HG03108 (cell line): ENCODE measurements around the gene HLA-DRB5.
"Not testable (repeated sequence)": the region's sequence is repeated elsewhere in the genome, so short reads cannot be mapped to it uniquely, and the experiment has no call there.

ENCODE experiments used
- ATAC-seq: cut with Tn5 transposase; IDR thresholded peaks from one replicate; pipeline ENCODE4 v1.9.1; 2021; ENCODE audit warnings: moderate library complexity; ENCODE audit not compliant: unreplicated experiment

The HLA-DRB5 gene

DNA sequence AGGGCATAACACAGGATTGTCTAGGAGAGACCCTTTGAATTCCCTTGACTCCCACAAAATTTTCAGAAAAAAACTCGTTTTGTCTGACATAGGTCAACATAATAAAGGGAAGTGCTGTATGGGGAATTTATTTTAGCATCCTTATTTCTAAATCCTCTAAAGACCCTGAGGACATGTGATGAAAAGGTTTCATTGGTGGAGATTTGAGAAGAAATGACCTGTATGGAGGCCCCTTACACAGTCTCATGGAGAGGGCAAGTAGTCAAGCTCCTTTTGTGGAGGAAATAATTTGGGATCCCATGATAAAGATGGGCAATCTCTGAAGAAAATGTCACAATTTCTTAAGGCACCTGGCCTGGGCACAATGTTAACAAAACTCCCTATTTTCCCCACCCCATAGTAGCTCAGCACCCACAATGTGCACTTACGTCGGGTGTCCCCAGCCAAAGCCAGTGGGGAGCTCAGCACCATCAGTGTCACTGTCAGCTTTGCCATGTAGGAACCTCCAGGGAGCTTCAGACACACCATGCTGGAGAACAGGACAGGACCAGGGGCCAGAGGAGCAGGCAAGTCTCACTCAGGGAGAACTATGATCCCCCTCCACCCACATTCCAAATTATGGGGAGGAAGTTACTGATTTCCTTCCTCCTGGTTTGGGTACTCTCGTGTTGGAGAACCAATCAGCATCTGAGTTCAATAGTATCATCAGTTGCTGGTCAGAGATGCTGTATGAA lies at the start of gene HLA-DRB5:
HLA-DRB5 (minus strand) TSS at position 591 of the 734 bp plus-strand sequence; CDS start at position 528, 63 bp downstream.
- peak; percentile 59 for ATAC-seq

DNA sequence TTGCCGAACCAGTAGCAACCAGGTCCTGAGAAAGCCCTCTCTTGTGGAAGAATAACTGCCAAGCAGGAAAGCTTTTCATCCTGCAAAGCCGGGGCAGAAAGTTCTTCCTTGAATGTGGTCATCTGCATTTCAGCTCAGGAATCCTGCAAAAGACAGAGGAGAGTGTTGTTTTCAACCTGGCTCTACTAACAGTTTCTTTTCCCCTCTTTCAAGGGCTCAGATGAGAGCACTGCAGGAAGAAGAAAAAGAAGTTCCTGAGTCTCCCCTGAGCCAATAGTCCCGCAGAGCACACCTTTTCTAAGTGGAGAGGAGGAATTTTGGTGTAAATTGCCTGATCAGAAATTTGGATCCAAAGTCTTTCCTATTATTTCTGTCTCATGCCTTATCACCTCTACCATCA lies 48.9 kb upstream of the HLA-DRB5 start:
- ATAC-seq = no peak

DNA sequence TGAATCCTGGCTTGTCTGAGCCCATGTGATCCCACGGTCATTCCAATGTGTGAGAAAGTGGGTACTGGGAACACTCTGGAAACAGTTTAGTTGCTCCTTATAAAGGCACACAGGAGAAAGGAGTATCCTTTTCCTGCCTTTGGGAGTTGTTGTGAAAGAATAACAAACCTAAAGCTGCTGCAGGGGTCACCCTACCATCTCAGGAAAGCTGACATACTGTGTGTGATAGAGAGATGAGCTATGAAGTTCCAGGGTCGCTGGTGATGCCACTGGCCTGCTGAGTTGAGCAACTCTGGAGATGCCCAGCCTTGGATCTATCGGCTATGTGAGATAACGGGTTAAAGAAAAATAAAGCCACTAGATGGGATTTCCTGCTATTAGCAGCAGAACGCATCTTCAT lies 47.4 kb upstream of the HLA-DRB5 start:
- not testable (repeated sequence) for ATAC-seq

DNA sequence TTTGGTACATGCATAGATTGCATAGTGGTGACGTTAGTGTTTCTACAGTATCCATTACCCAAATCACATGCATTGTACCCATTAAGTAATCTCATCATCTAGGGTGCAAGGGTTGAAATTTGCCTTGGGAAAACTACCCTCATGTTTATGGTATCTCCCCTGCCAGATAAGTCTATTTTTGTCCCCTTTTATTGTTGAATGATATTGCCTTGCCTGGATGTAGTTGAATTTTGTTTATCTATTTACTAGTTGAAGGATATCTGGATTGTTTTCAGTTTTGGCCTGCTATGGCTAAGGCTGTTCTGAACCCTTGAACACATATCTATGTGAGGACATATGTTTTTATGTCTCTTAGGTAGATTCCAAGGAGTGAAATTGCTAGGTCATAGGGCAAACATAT lies 46.2 kb upstream of the HLA-DRB5 start:
- no peak for ATAC-seq

DNA sequence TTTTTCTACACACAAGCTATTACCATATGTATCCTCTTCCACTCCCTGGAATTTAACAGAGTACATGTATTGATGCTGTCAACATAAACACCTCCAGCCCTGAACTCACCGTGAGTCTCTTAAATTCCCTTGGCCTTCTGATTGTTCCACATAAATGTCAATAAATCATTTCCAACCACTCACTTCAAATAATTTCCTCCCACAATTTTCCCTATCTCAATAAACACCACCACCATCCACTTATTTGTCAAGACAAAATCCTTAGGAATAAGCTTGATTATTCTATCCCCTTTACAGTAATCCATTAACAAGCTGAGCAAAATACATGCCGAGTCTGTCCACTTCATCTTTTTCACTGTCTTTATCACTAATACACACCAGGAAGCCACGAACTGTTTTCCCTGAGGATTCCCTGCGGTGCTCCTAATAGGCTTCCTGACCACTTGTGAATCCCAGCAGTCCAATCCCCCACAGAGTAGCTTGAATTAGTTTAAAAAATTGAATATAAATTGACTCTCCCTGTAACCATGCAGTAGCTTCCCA lies 40.3 kb upstream of the HLA-DRB5 start:
- ATAC-seq = no peak

DNA sequence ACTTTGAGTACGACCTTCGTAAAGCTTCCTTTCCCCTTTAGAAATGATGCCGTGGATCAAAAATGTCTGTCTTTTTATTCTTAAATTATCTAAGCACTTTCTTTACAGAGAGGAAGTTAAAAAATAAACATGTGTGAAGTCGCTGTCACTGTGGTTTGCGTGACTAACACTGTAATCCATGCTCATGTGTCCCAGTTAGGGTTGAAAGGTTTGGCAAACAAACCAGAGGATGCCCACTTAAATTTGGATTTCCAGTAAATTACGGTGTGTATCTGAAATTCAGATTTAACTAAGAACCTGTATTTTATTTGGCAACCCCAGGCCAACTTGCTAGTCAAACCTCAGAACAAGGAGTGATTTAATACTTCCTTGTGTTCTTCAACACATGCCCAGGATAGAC lies 38.5 kb upstream of the HLA-DRB5 start:
- no peak for ATAC-seq

DNA sequence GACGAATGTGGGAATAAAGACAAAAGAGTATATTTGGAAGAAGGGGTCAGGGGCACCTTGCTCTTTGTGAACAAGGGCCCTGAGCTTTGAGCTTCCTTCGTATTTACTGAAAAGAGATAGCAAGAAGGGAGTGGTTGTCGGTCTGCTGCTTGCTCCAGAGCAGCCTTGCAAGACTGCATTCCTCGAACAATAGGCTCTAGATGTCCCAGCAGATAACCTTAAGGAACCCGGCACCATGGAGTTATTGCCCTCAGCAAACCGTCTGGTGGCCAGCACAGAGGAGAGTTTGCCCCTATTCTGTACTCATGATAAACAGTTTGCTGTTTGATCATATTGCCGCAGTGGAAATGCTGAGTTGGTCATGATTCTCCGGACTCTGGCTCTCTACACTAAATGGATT lies 36.9 kb upstream of the HLA-DRB5 start:
- ATAC-seq = no peak

DNA sequence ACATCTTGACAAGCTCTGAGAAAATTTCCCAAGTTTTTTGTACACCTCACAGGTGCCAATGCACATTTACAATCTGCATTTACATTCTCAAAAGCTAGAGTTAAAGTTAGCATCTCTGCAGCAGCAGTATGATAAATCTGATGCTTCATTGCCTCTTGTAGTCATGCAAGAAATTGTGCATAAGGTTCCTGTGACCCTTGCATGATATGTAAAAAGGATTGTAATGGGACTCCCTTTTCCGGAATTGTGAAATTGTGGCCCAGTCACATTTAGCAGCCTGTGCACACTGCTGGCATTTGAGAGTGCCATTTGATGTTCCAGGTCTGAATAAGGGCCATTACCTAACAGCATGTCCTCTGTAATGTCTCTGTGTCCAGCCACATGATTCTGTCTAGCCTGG lies 35.4 kb upstream of the HLA-DRB5 start:
- no peak for ATAC-seq

DNA sequence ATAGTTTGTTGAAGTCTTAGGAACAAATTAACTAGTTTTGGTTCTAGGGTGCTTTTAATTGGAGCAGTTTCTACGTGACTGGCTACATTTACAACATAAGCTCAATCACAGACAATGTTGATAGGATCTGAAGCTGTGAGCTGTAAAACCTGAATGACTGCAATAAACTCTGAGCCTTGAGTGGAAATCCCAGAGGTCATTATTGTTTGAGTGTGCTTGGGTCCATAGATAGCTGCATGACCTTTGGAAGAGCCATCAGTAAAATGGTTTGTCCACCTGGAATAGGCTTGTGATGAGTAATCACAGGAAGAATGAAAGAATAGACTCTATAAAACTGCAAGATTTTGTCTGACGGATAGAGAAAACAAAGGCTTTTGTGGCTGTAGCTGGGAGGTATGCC lies 32.9 kb upstream of the HLA-DRB5 start:
- no peak for ATAC-seq

DNA sequence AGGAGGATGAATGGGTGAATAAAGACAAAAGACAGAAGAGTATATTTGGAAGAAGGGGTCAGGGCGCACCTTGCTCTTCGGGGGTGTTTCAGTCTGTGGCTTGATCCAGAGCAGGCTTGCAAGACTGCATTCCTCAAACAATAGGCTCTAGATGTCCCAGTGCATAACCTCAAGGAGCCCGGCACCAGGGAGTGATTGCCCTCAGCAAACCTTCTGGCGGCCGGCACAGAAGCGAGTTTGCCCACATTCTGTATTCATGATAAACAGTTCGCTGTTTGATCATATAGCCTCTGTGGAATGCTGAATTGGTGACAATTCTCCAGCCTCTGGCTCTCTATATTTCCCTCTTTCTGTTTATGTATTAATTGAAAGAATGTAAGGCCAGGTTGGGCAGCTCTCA lies 29.7 kb upstream of the HLA-DRB5 start:
- no peak for ATAC-seq

DNA sequence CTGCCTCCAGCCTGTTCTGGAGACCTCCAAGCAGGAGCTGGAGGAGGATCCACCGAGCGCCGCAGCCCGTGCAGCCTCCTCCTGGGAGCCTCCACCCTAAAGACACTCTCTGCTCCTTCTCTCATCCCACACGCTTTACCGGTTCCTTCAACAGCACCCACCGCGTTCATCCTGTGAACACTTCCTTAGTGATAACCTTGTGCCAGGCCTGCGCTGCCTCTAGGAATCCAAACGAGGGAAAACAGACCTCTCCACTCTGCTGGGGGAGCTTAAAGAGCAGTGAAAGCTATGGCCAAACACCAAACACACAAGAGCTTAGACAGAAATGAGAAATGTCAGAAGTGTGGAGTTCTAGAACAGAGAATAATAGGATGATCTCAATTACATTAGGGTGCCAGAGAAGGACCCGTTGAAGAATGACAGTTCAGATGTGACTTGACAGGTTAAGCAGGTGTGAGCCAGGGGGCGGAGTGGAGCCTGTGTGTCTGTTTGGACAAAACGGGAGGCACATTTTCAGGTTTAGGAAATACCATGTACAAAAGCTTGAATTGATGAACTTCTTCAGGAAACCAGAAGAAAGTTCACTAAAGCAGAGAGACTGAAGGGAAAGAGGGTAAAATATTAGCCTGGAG lies 28.5 kb upstream of the HLA-DRB5 start:
- ATAC-seq = no peak

DNA sequence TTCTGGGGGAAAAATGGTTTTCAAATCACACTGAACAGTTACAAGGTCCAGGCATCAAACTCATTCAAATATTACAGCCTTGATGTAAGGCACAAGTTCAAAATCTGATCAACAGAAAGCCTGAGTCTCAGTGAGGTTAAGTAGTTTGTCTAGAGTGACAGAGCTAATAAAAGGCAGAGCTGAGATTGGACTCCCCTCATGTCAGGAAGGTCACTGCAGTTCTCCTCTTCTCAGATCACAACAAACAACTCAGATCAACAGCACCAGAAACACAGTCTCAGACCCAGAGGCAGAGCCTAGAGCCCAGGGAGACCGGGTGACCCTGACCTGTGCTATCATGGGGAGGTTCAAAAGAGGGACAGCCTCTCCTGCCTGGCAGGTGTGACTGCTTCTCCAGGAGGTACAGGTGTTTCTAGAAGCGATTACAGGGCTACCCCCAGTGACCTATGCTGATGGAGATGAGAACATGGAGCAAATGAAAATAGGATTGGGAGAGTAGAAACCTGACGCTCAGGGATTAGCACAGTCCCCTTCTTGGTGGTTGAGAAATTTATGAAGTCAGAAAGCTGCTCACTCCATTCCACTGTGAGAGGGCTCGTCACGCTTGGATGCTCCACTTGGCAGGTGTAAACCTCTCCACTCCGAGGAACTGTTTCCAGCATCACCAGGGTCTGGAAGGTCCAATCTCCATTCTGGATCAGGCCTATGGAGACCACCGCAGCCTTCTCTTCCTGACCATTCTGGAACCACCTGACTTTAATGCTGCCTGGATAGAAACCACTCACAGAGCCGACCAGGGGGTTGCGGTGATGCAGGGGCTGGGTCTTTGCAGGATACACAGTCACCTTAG lies 24.3 kb upstream of the HLA-DRB5 start:
- no peak for ATAC-seq

DNA sequence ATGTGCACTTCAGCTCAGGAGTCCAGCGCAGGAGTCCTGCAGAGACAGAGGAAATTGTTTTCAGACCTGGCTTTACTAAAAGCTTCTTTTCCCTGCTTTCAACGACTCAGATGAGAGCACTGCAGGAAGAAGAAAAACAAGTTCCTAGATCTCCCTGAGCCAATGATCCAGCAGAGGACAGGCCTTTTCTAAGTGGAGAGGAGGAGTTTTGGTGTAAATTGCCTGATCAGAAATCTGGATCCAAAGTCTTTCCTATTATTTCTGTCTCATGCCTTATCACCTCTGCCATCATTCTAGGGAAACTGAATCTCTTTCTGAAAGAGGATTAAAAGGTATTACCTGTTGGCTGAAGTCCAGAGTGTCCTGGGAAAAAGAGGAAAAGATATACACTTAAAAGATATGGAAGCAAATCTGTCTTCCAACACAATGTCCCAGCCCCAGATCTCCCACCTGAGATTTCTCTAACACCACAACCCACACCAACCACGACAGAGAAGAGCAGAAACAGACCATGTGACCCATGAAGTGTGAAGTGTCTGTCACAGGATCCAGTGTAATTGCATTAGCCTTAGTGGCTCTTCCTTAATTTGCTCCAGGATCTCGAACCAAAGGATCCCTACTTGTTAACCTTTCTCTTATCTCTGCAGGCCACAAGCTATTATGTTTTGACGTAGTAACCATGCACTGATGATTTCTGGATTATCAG lies 23.1 kb upstream of the HLA-DRB5 start:
- ATAC-seq = no peak

DNA sequence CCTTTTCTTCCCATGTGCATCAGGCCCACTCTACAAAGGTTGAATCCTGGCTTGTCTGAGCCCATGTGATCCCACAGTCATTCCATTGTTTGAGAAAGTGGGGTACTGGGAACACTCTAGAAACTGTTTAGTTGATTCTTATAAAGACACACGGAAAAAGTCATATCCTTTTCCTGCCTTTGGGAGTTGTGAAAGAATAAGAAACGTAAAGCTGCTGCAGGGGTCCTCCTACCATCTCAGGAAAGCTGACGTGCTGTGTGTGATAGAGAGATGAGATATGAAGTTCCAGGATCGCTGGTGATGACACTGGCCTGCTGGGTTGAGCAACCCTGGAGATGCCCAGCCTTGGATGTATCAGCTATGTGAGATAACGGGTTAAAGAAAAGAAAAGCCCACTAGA lies 21.3 kb upstream of the HLA-DRB5 start:
- ATAC-seq = no peak

DNA sequence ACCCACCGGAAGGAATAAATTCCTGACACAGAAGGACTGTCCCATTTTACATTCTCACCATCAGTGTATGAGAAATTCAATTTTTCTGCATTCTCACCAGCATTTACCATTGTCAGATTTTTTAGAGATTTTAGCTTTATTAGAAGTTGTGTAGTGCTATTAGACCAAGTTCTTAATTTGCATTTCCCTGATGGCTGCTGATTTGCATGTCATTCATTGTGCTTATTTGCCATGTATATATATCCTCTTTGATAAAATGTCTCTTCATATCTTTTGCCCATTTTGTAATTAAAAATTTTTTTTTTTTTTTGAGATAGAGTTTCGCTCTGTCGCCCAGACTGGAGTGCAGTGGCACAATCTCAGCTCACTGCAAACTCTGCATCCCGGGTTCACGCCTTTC lies 9.8 kb upstream of the HLA-DRB5 start:
- ATAC-seq = no peak

DNA sequence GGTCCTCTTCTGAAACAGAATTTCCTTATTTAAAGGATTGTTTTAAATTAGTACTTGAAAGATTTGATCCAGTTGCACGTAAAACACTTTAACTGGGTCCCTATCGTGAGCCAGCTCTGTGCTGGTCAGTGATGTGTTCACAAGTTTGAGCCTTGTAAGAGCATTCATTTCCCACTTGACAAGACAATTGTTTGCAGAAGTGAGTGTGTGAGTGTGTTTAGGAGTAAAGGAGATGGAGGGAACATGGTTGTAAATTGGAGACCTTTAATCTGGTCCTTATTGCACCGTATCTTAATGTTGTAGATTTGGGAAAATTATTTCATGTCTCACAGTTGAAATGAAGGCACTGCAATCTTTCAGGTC lies 325 bp upstream of the HLA-DRB5 start:
- peak; percentile 34 for ATAC-seq

DNA sequence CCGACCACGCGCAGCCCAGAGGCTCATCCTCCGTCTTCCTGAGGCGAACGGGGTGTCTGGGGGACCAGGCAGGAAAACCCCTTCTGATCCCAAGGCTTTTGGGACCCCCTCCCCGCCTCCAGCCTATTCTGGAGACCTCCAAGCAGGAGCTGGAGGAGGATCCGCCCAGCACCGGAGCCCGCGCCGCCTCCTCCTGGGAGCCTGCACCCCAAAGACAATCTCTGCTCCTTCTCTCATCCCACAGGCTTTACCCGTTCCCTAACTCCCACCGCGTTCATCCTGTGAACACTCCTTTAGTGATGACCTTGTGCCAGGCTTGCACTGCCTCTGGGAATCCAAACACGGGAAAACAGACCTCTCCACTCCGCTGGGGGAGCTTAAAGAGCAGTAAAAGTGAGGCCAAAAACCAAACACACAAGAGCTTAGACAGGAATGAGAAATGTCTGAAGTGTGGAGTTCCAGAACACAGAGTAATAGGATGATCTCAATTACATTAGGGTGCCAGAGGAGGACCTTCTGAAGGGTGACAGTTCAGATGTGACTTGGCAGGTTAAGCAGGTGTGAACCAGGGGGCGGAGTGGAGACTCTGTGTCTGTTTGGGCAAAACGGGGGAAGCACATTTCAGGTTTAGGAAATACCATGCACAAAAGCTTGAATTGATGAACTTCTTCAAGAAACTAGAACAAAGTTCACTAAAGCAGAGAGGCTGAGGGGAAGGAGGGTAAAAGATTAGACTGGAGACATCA lies 7.6 kb downstream of the HLA-DRB5 start:
- no peak for ATAC-seq

DNA sequence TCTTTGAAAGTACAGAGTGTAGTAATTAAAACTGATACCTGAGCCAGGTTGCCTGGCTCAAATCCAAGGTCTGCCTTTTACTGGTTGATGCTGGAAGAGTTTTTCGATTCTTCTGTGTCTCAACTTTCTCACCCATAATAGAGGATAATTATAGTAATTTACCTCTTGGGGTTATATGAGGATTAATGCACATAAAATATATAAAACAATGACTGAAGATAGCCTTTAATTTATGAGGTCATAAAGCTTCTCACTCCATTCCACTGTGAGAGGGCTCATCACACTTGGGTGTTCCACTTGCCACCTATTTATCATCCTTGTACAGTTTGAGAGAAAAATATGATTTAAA lies 10.2 kb downstream of the HLA-DRB5 start:
- no peak for ATAC-seq

DNA sequence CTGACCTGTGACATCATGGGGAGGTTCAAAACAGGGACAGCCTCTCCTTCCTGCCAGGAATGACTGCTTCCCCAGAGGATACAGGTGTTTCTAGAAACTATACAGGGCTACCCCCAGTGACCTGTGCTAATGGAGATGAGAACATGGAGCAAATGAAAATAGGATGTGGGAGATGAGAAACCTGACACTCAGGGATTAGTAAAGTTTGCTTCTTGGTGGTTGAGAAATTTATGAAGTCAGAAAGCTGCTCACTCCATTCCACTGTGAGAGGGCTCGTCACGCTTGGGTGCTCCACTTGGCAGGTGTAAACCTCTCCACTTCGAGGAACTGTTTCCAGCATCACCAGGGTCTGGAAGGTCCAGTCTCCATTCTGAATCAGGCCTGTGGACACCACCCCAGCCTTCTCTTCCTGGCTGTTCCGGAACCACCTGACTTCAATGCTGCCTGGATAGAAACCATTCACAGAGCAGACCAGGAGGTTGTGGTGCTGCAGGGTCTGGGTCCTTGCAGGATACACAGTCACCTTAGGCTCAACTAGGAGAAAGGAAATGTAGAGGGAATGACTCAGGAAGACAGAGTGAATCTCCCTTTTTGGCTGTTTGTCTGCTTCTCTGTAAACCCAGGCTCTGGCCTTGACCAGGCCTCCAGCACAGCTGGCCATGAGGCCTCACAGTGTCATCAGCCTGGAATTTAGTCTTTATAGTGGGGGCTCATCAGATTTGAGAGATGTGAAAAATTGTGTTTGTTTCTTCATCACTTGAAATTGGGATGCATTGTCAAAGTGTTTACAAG lies 10.8 kb downstream of the HLA-DRB5 start:
- no peak for ATAC-seq
